ENCODE measurements around the gene SEMA7A.

SEMA7A gene

GRCh38 chr15:74415966-74416916, 17.5 kb downstream of the SEMA7A start:
- no peak for DNase-seq (ENCODE audit: low read depth)

- DNase-seq (ENCODE audit: low read depth) = no peak
Observed at GRCh38 chr15:74414603-74415338, 19.0 kb downstream of the SEMA7A start.

- no peak for DNase-seq (ENCODE audit: low read depth)
Observed at GRCh38 chr15:74414081-74414580, 19.6 kb downstream of the SEMA7A start.

- no peak for DNase-seq (ENCODE audit: low read depth)
Observed at GRCh38 chr15:74413350-74414080, 20.2 kb downstream of the SEMA7A start.

GRCh38 chr15:74412159-74412558, 21.6 kb downstream of the SEMA7A start:
- DNase-seq (ENCODE audit: low read depth) = no peak

GRCh38 chr15:74411686-74412085, 22.1 kb downstream of the SEMA7A start:
- no peak for DNase-seq (ENCODE audit: low read depth)

- DNase-seq (ENCODE audit: low read depth) = no peak
Observed at GRCh38 chr15:74410502-74410901, 23.3 kb downstream of the SEMA7A start.

- DNase-seq (ENCODE audit: low read depth) = no peak
Observed at GRCh38 chr15:74409225-74409624, 24.5 kb downstream of the SEMA7A start.

- DNase-seq (ENCODE audit: low read depth) = no peak
Observed at GRCh38 chr15:74408815-74409214, 24.9 kb downstream of the SEMA7A start.

- DNase-seq (ENCODE audit: low read depth) = no peak
Observed at GRCh38 chr15:74408385-74408784, 25.4 kb downstream of the SEMA7A start.

- DNase-seq (ENCODE audit: low read depth) = no peak
Observed at GRCh38 chr15:74406992-74407705, 26.6 kb downstream of the SEMA7A start.

GRCh38 chr15:74406517-74406916, 27.2 kb downstream of the SEMA7A start:
- no peak for DNase-seq (ENCODE audit: low read depth)

- DNase-seq (ENCODE audit: low read depth) = no peak
Observed at GRCh38 chr15:74405823-74406222, 27.9 kb downstream of the SEMA7A start.

- no peak for DNase-seq (ENCODE audit: low read depth)
Observed at GRCh38 chr15:74403991-74404563, 29.7 kb downstream of the SEMA7A start.

- no peak for DNase-seq (ENCODE audit: low read depth)
Observed at GRCh38 chr15:74403588-74403919, 30.2 kb downstream of the SEMA7A start.

GRCh38 chr15:74402873-74403587, 30.7 kb downstream of the SEMA7A start:
- DNase-seq (ENCODE audit: low read depth) = peak; percentile 55

- DNase-seq (ENCODE audit: low read depth) = no peak
Observed at GRCh38 chr15:74402337-74402841, 31.4 kb downstream of the SEMA7A start.

GRCh38 chr15:74400915-74401757, 32.6 kb downstream of the SEMA7A start:
- no peak for DNase-seq (ENCODE audit: low read depth)

GRCh38 chr15:74400313-74400860, 33.4 kb downstream of the SEMA7A start:
- DNase-seq (ENCODE audit: low read depth) = no peak

Measured in activated T-helper 9 cell treated with anti-CD3 and anti-CD28 coated beads, Interleukin-2, amount 50 U/mL, for 16 hours (primary cell).